ENCODE data around the gene TMEM43.

- TF ChIP-seq CTCF (IDR thresholded peaks at IDR 0.05; ENCODE audit: low read depth, low read length, poor library complexity, severe bottlenecking) = no peak
- TF ChIP-seq EZH2phosphoT487 (IDR thresholded peaks at IDR 0.05; ENCODE audit: borderline replicate concordance, low read length) = no peak
These were observed 16.9 kb downstream of the TMEM43 start for GRCh38 chr3:14141602-14142341.

All from DOHH2 (cell line).